SIG-M5 treated with dmso at 0.1 percent for 504 hours (cell line): ENCODE results near the gene NPEPL1.
"Not testable (repeated sequence)": the region's sequence is repeated elsewhere in the genome, so short reads cannot be mapped to it uniquely, and the experiment has no call there.

Source experiments
- DNase-seq: peaks from one replicate; lab custom pipeline; 2025; ENCODE audit not compliant: unreplicated experiment; lab: John Stamatoyannopoulos, UW

Gene NPEPL1

GRCh38 chr20:58692579-58693225 is at the start of gene NPEPL1:
TSS of gene NPEPL1 (plus strand) at chr20:58692800. CDS start at chr20:58692901, 101 bp downstream.
- peak; percentile 81 for DNase-seq

GRCh38 chr20:58642896-58643295 is 49.7 kb upstream of the NPEPL1 start:
- not testable (repeated sequence) for DNase-seq

- DNase-seq, result no peak
Measured at GRCh38 chr20:58645412-58645968, 47.1 kb upstream of the NPEPL1 start.

GRCh38 chr20:58646257-58646656 is 46.3 kb upstream of the NPEPL1 start:
- DNase-seq, result no peak

- no peak for DNase-seq
Measured at GRCh38 chr20:58646703-58647102, 45.9 kb upstream of the NPEPL1 start.

GRCh38 chr20:58647162-58647795 is 45.3 kb upstream of the NPEPL1 start:
- DNase-seq, result peak; percentile 28

- no peak for DNase-seq
Measured at GRCh38 chr20:58647796-58648501, 44.7 kb upstream of the NPEPL1 start.

- not testable (repeated sequence) for DNase-seq
Measured at GRCh38 chr20:58648502-58648825, 44.1 kb upstream of the NPEPL1 start.

- DNase-seq, result no peak
Measured at GRCh38 chr20:58649288-58650180, 43.1 kb upstream of the NPEPL1 start.

GRCh38 chr20:58650181-58650775 is 42.3 kb upstream of the NPEPL1 start:
- DNase-seq, result no peak

- peak; percentile 96 for DNase-seq
Measured at GRCh38 chr20:58650776-58651558, 41.6 kb upstream of the NPEPL1 start, which contains the start of gene STX16. TSS of gene STX16 (plus strand) at chr20:58651283. CDS start at chr20:58652007, 724 bp downstream.

- no peak for DNase-seq
Measured at GRCh38 chr20:58651559-58651945, 41.0 kb upstream of the NPEPL1 start.

GRCh38 chr20:58651946-58652605 is 40.5 kb upstream of the NPEPL1 start:
- DNase-seq, result peak; percentile 84

- DNase-seq, result peak; percentile 54
Measured at GRCh38 chr20:58652606-58653294, 39.9 kb upstream of the NPEPL1 start.

- DNase-seq, result no peak
Measured at GRCh38 chr20:58654337-58654736, 38.3 kb upstream of the NPEPL1 start.

- DNase-seq, result no peak
Measured at GRCh38 chr20:58655328-58656107, 37.1 kb upstream of the NPEPL1 start.

- no peak for DNase-seq
Measured at GRCh38 chr20:58656831-58657230, 35.8 kb upstream of the NPEPL1 start.

- DNase-seq, result no peak
Measured at GRCh38 chr20:58657262-58657661, 35.3 kb upstream of the NPEPL1 start.
